OCI-M2 (cell line): Measurements from ENCODE around the gene SEMA4B.
"Not testable (repeated sequence)": the region's sequence is repeated elsewhere in the genome, so short reads cannot be mapped to it uniquely, and the experiment has no call there.

ENCODE experiments used
- DNase-seq: peaks from one replicate; lab custom pipeline; 2025; ENCODE audit not compliant: unreplicated experiment; lab: John Stamatoyannopoulos, UW

Gene SEMA4B

DNA sequence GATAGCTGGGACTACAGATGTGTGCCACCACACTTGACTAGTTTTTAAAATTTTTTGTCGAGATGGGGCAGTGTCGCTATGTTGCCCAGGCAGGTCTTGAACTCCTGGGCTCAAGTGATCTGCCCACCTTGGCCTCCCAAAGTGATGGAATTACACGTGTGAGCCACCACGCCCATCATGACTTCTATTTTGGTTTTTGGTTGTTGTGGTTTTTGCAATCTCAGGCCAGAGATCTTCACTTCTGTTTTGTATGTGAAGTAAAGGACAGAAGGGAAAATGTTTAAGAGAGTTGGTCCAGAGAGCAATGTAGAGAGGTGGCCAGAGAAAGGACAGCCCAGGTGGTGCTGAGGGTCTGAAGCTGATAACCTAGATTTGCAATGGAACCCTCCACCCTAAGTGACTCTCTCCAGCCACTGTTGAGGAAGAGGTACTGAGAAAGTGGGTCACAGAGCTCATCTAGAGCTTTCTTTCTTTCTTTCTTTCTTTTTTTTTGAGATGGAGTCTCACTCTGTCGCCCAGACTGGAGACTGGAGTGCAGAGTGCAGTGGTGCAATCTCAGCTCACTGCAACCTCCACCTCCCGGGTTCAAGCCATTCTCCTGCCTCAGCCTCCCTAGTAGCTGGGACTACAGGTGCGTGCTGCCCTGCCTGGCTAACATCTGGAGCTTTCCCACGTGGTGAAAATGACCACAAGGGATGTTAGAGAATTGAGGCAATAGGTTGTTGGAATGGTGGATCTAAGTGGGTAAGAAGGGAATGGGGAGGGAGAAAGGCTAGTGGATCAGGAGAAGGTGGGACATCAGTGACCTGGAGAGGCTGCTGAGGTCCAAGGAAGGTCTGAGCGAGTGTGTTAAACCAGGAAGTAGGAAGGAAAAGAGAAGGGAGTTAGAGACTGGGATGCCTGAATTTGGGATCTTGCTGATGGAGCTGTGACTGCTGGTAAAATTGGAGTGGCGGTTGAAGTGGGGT lies 22.4 kb upstream of the SEMA4B start:
- no peak for DNase-seq

GRCh38 chr15:90181776-90182175 lies 19.4 kb upstream of the SEMA4B start:
- no peak for DNase-seq

- DNase-seq = peak; percentile 47
These were observed 16.9 kb upstream of the SEMA4B start for GRCh38 chr15:90184119-90184785.

- no peak for DNase-seq
These were observed 16.1 kb upstream of the SEMA4B start for GRCh38 chr15:90184786-90185704.

DNA sequence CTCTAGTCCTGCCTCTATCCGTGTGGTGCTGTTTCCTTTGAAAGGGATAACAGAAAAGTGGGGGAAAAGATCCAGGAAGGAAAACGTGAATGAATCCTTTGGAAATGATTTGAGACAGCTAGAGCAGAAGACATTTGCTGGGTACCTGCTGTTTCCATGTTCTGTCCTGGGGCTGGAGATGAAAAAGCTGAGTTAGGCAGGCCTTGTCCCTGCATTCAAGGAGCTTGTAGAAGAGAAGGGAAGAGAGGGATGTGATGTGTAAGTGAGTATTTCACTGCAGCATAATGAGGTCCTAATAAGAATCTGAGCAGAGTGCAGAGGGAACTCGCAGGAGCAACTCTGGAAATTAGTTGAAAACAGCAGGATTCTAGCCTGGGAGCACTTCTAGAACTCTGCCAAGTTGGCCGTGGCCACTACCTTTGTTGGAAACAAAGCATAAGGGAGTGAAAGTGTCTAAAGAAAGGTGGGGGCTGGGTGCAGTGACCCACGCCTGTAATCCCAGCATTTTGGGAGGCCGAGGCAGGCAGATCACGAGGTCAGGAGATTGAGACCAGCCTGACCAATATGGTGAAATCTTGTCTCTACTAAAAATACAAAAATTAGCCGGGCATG lies 13.8 kb upstream of the SEMA4B start:
- DNase-seq = no peak

GRCh38 chr15:90188065-90188464 lies 13.1 kb upstream of the SEMA4B start:
- DNase-seq = not testable (repeated sequence)

DNA sequence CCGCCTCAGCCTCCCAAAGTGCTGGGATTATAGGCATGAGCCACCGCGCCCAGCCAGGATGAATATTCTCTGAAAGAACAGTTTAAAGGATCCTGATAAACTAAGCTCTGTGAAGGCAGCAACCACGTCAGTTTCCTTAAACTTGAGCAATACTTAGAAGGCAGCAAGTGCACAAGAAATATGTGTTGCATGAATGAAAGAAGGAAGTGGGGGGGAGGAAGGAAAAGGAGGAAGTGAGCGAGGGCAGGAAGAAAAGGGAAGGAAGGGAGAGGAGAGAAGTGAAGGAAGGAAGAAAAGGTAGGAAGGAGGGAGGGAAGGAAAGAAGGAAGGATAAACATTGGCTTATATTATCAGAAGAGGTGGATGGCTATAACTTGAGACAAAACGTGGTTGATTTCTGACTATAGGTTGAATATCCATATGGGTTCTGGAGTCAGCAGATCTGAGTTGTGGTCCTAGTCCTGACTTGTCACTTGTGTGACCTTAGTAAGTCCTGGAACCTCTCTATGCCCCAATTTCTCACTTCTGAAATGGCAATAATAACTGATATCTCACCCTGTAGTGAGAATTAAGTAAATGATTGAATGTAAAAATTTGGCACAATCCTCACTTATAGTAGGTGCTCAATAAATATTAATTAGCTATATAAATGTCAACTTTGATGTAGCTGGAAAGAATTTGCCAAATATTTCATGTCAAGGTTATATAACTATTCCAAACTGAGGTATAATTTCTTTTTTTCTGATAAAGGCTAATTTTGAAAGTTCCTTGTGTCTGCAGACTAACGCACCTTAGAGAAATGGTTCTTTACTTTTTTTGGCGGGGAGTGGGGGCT lies 12.0 kb upstream of the SEMA4B start:
- DNase-seq = no peak

- DNase-seq = no peak
These were observed 11.2 kb upstream of the SEMA4B start for GRCh38 chr15:90189781-90190467.

- no peak for DNase-seq
These were observed 10.4 kb upstream of the SEMA4B start for GRCh38 chr15:90190606-90191343.

GRCh38 chr15:90191344-90191687 lies 9.8 kb upstream of the SEMA4B start:
- DNase-seq = no peak

- no peak for DNase-seq
These were observed 9.2 kb upstream of the SEMA4B start for GRCh38 chr15:90191794-90192509.

GRCh38 chr15:90192961-90193786 lies 8.0 kb upstream of the SEMA4B start:
- DNase-seq = no peak

DNA sequence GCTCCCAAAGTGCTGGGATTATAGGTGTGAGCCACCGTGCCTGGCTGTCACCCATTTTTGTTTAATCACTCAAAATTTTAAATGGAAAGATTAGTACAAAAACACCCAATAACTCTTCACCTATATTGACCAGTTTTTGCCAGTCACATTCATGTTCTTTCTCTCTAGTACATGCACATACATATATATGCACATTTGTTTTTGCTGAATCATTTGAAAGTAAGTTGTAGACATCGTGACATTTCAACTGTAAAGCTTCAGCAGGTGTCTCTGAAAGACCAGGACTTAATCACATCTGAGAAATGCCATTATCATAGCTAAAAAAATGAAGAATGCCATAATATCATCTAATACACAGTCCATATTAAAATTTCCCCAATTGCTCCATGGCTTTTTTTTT lies 6.5 kb upstream of the SEMA4B start:
- DNase-seq = no peak

GRCh38 chr15:90200534-90201129 lies 498 bp upstream of the SEMA4B start:
- no peak for DNase-seq

- no peak for DNase-seq
These were observed 830 bp downstream of the SEMA4B start for GRCh38 chr15:90201944-90202375.

- DNase-seq = no peak
These were observed 1.8 kb downstream of the SEMA4B start for GRCh38 chr15:90202929-90203328.

GRCh38 chr15:90203473-90203872 lies 2.3 kb downstream of the SEMA4B start:
- no peak for DNase-seq
